ENCODE measurements around the gene INF2.
A peak's percentile ranks its signal among the peaks of the same experiment; 100 is the strongest.

The INF2 gene

DNA sequence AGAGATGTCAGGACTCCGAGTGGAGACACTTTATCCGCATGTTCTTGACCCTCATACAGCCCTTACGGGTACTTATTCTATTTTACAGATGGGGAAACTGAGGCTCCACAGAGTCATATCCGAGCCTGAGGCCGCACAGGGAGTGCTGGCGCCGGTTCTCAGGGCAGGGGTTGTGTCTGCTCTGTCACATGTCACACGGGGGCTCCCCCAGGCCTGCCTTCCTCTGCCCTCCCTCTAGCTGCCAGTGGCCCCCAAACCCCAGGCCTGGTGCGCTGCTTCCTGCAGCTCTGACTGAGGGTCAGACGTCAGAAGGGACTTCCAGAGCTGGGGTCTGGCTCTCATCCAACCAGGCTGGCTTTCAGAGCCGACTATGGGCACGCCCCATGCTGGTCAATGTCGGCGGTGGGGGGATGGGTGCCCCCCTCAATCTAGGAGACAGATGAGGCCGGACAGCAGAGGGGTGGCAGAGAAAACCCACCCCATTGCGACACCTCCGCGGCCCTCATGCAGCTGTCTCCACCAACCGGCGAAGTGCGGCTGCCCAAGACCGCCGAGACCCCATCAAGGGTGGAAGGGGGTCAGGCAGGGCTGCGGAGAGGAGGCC, 811 bp upstream of the INF2 start:
- no peak for DNase-seq (ENCODE audit: low read depth)
- peak overlapping the region; percentile 39 for H3K4me3 ChIP-seq (ENCODE audit: low read length)
- no peak for TF ChIP-seq CTCF (conservative IDR thresholded peaks at IDR 0.05; ENCODE audit: low read depth, low read length)

GRCh38 chr14:104689881-104690711, 678 bp downstream of the INF2 start:
- TF ChIP-seq CTCF (conservative IDR thresholded peaks at IDR 0.05; ENCODE audit: low read depth, low read length): no peak
- peak overlapping the region; percentile 63 for H3K4me3 ChIP-seq (ENCODE audit: low read length)
- no peak for DNase-seq (ENCODE audit: low read depth)

- no peak for TF ChIP-seq CTCF (conservative IDR thresholded peaks at IDR 0.05; ENCODE audit: low read depth, low read length)
- no peak for DNase-seq (ENCODE audit: low read depth)
- peak overlapping the region; percentile 63 for H3K4me3 ChIP-seq (ENCODE audit: low read length)
Observed at GRCh38 chr14:104690861-104691455, 1.5 kb downstream of the INF2 start.

DNA sequence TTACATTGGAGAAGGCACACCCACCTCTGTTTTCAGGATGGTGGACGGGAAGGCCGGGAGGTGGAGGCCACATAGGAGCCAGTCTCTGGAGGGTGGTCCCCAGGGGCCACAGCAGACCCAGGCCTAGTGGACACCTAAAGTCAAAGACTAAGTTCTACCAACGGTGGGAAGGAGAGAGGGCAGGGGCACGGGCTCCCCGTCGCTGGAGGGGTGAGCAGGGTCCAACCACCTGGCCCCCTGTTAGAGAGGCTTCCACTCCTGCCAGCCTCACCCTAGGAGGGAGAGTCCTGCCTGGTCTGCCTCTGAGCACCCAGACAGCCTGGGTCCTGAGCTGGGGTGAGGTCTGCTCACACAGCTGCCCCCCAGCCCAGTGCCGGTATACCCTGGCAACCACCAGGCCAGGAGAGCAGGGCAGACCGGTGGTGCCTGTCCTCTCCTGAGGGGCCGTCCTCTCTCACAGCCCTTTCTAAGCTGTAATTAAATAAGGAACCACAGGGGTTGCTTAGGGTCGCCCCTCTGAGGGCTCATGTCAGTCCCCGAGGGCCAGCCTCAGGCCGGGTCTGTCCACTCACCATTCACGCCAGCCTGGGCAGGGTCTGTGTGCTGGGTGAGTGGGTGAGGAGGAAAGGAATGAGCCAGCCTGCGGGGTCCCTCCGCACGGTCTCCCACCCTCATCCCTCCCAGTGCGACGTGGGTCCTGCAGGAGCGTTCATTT, 2.3 kb downstream of the INF2 start:
- TF ChIP-seq CTCF (conservative IDR thresholded peaks at IDR 0.05; ENCODE audit: low read depth, low read length): no peak
- H3K4me3 ChIP-seq (ENCODE audit: low read length): peak overlapping the region; percentile 63

GRCh38 chr14:104692261-104692938, 3.0 kb downstream of the INF2 start:
- DNase-seq (ENCODE audit: low read depth): no peak
- no peak overlapping the region for H3K4me3 ChIP-seq (ENCODE audit: low read length)
- TF ChIP-seq CTCF (conservative IDR thresholded peaks at IDR 0.05; ENCODE audit: low read depth, low read length): no peak

More for the DNA sequence above, 2.3 kb downstream of the INF2 start:
- no peak for DNase-seq (ENCODE audit: low read depth)

GRCh38 chr14:104692939-104693315, 3.5 kb downstream of the INF2 start:
- no peak for TF ChIP-seq CTCF (conservative IDR thresholded peaks at IDR 0.05; ENCODE audit: low read depth, low read length)
- no peak for DNase-seq (ENCODE audit: low read depth)
- no peak overlapping the region for H3K4me3 ChIP-seq (ENCODE audit: low read length)

All from retinal pigment epithelial cell (primary cell).